SK-N-DZ (cell line): ENCODE results near the gene PPM1H.
"Not testable (repeated sequence)": the region's sequence is repeated elsewhere in the genome, so short reads cannot be mapped to it uniquely, and the experiment has no call there.

Experiments used
- DNase-seq: peaks from one replicate; pipeline ENCODE4 v3.0.0-alpha.2; 2015; ENCODE audit warnings: low spot score

The PPM1H gene

DNA sequence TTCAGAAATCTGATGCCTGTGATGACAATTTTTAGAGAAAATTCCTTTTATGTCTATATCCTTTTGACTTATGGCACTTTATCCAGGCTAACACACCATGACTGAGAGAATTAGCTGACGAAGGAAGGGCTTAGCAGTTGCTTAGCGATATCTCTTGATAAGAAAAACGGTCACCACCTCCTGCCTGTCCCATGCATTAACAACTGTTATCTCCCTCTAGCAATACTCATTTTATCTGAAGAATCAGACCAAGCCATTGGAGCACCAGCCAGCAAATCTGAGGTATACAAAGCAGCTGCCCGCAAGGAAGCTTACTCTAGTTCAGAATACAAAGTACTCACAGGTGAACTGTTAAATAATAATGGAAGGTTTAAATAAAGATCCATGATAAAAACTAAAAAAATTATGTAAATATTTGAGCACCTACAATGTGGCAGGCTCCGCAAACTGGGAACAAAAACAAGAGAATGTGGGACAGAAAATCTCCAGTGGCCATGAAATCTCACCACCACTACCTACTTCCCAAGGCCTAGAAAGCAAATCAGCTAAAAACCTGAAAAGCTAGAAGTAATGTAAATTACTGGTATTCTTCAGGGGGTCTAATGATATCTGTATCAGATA is 24.3 kb downstream of the PPM1H start:
- peak; percentile 63 for DNase-seq

- DNase-seq, result no peak
These were observed 25.6 kb downstream of the PPM1H start for GRCh38 chr12:62909340-62909739.

DNA sequence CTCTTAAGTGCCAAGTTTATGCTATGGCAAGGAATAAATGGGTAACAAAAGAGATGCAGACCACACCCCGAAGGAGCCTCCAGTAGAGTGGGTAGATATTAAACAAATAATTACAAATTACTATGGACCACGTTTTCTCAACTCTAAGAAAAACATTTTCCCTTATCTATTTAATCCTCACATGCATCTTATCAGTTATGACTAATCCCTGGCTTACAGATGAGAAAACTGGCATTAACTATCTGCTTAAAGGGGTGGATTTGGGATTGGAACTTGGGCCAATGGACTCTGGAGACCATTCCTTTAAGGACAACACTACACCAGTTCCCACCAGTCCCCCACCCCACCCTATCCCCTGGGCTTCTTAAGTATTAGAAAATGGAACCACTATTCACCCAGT is 26.3 kb downstream of the PPM1H start:
- no peak for DNase-seq

DNA sequence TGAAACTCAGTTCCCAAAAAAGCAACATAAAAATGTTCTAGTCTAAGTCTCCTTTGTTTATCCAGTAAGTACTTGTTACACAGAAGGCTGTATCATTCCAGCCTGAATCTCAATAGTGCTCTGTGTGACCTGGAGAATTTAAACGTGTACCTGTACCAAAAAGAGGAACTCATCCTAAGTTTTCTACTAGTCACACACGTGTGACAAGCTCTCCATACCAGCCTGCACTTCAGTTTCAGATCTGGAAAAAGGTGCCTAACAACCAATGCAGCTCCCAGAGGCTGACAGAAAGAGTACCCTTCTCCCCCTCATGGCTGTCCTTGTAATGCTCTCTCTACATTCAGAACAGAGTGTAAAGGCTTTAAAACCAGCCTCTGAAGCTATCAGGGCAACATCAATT is 27.4 kb downstream of the PPM1H start:
- DNase-seq, result no peak

DNA sequence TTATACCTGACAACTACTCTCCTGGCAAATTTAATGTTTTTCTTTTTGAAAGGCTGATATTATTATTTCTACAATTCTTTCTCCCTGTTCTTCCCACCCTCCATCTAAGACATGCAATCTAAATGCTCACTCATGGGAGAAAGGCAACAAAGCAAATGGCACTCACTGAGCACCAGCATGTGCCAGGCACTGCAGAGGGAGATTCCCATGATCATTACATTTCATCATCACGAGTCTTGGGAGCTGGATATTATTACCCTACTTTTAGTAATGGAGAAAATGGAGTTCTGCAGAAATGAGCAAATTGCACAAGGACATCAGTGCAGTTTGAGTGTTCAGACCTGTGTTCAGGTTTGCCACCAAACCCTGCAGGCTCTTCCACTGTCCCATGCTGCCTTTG is 27.9 kb downstream of the PPM1H start:
- DNase-seq, result no peak

DNA sequence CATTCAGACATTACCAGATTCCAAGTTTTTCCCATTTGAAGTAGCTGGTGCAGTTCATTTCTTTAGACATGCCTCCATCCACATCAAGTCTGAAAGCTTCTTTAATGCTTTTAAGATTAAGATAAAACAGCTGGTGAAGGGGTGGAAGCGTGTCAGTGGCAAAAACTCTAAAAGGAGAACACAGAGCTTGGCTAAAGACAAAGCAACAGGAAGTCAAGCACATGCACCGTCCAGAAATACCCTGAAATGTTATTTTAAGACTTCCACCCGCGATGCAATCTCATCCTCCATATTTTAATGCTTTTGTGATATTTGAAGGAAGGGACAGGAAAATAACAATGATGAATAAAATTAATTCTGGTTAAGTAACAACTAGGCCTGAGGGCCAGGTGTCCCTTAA is 31.8 kb downstream of the PPM1H start:
- no peak for DNase-seq

- peak; percentile 12 for DNase-seq
These were observed 34.2 kb downstream of the PPM1H start for GRCh38 chr12:62900686-62901272.

- no peak for DNase-seq
These were observed 35.2 kb downstream of the PPM1H start for GRCh38 chr12:62899568-62900390.

DNA sequence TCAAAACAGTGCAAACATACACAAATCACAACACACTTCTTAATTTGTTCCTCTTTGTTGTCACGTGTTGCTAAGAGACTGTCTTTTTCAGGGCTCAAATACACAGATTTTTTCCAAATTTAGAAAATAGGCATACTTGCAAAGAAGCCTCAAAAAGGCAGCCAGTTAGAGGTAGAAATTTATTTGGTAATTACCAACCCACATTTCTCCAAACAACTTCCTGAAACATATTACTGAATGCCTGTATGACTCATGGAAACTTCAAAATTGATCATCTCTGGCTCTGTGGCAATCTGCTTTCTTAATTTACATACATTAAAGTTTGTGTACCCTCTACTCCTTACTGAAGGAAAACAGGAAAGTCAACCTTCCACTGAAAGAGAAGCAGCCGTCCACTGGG is 36.4 kb downstream of the PPM1H start:
- no peak for DNase-seq

- DNase-seq, result no peak
These were observed 39.5 kb downstream of the PPM1H start for GRCh38 chr12:62895351-62895877.

GRCh38 chr12:62893276-62893675 is 41.7 kb downstream of the PPM1H start:
- no peak for DNase-seq

DNA sequence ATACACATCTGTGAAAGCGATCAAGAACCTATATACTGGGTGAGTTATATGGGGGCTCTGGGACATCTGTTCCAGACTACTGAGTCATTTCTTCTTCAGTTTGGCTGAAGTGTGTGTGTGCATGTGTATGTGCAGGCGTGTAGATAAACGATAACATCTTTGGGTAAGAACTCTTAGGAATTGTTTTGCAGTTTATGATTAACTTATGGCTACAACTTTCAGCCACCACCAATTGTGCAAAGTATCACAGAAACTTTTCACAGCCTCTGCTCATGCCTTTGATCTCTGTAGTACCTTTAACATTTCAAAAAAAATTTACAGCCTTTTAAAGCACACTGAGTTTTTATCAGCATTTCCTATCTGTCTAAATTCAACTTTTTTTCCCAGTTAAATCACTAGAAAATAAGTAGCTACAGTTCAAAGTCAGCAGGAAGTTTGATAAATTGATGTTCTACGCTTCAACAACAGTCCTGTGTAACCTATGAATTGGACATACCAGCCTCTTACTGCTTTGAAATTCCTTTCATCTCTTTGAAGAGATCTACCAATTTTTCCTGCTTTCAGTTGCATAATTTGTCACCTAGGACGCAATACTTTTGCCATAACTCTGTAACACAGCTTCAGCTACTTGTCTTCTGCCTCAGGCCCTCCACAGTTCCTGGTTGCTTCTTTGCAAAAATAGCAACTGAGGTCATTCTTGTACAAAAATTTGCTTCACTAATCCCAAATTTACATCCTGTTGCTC is 43.0 kb downstream of the PPM1H start:
- no peak for DNase-seq

- DNase-seq, result no peak
These were observed 46.4 kb downstream of the PPM1H start for GRCh38 chr12:62888454-62889110.

- DNase-seq, result no peak
These were observed 48.2 kb downstream of the PPM1H start for GRCh38 chr12:62886796-62887195.

- no peak for DNase-seq
These were observed 49.7 kb downstream of the PPM1H start for GRCh38 chr12:62885242-62885641.

- not testable (repeated sequence) for DNase-seq
These were observed 50.1 kb downstream of the PPM1H start for GRCh38 chr12:62884832-62885231.

GRCh38 chr12:62882696-62883095 is 52.3 kb downstream of the PPM1H start:
- DNase-seq, result no peak

DNA sequence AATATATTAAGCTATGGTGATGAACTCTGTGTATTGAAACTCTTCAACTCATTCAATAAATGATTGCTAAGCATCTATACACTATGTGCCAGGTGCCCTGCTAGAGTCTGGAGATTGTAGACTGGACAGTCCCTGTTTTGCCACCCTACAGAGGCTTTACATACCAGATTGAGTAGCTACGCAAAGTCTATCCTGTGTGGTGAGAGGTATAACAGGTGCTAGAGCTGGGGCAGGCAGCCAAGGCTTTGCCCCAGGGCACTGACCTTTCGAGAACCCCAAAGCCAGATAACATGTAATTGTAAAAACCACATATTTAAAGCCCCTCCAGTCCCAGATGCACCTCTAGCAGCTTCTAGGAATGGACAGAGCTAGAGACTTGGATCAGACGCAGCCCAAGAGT is 52.8 kb downstream of the PPM1H start:
- DNase-seq, result no peak

DNA sequence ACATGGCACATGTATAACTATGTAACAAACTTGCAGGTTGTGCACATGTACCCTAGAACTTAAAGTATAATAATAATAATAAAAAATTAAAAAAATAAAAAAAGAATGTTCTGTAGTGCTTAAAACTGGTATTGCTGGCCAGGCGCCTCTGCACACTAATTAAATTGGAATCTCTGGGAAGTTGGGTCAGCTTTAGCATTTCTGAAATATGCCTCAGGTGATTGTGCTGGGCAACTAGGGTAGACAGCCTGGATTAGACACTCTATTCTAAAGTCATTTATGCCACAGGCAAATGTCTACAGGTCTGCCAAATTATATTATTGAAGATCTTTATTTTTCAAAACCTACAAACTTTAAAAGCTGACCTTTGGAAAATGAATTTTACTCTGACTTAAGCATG is 55.3 kb downstream of the PPM1H start:
- no peak for DNase-seq

DNA sequence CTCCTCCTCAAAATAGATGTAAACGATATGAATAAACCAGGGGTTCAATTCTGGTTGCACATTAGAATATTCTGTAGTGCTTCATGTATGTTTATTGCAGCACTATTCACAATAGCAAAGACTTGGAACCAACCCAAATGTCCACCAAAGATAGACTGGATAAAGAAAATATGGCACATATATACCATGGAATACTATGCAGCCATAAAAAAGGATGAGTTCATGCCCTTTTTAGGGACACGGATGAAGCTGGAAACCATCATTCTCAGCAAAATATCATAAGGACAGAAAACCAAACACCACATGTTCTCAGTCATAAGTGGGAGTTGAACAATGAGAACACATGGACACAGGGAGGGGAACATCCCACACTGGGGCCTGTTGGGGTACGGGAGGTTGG is 55.7 kb downstream of the PPM1H start:
- not testable (repeated sequence) for DNase-seq

DNA sequence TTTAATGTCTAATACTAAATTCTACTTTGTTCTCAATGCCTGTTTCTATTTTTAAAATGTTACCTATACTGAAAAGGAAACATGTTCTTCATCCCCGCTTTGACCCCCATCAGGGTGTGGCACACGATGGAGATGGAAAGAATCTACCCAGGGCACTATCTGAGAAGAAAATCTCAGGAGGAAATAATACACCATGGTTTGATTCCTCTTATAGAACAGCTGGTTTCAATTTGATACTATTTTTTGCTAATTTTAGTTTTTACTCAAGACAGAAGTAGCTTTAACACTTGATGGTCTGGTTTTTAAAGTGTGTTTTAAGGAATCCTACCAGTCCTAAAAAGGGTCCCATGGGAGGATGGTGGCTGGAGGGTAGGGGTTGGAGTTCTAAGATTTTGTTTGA is 56.7 kb downstream of the PPM1H start:
- DNase-seq, result no peak
